ENCODE data around the gene PRR19. TPM values are rescaled to one million over a fixed set of nuclear protein-coding genes. Genes with fewer than 3 reads are reported as not detected.

The PRR19 gene
- total and polyA plus RNA-seq, 10 of the 15 experiments (the other 5 are each of a cell fraction or from before 2014, with no cell fraction given): 0.09 to 1.7 (median 0.73) TPM; not detected in 1

DNA sequence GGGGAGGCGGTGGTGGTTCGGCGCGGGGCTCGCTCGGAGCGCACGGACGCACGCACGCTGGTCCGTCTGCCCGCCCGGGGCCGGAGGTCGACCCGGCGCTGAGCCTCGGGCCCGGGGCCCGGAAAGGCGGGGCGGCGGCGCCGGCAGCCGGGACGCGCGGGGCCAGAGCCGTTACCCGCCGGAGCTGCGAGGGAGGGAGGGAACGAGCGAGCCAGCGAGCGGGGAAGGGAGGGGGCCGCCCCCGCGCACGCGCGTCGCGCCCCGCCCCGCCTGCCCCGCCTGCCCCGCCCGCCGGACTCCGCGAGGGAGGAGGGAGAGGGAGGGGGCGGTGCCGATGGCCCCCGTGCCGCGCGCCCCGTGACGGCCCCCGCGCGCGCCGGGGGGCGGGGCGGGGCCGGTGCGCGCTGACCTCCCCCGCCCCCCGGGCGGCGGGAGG, 17.8 kb upstream of the PRR19 start (continued):
- TF ChIP-seq NRF1 (conservative IDR thresholded peaks at IDR 0.05; ENCODE audit: low read depth, low read length): peak; percentile 36; the same call in 1 of the 2 replicates
- no peak for TF ChIP-seq ESRRA (IDR thresholded peaks at IDR 0.05; ENCODE audit: low read length)
- TF ChIP-seq IKZF2 (IDR thresholded peaks at IDR 0.05): no peak
- TF ChIP-seq SRF (IDR thresholded peaks at IDR 0.05; ENCODE audit: low read depth in 2 of 2, low read length in 2 of 2): 0 out of 4 replicates have a peak, but pooled peaks of 1 of the 2 experiments have one; percentile 7
- TF ChIP-seq, protein P1, sequence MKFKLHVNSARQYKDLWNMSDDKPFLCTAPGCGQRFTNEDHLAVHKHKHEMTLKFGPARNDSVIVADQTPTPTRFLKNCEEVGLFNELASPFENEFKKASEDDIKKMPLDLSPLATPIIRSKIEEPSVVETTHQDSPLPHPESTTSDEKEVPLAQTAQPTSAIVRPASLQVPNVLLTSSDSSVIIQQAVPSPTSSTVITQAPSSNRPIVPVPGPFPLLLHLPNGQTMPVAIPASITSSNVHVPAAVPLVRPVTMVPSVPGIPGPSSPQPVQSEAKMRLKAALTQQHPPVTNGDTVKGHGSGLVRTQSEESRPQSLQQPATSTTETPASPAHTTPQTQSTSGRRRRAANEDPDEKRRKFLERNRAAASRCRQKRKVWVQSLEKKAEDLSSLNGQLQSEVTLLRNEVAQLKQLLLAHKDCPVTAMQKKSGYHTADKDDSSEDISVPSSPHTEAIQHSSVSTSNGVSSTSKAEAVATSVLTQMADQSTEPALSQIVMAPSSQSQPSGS (IDR thresholded peaks at IDR 0.05; ENCODE audit: low read length): no peak
- TF ChIP-seq BCL11A (IDR thresholded peaks at IDR 0.05; ENCODE audit: low read depth, low read length): no peak
- TF ChIP-seq JUND (IDR thresholded peaks at IDR 0.05; ENCODE audit: low read depth, low read length): no peak
- TF ChIP-seq HDAC2 (IDR thresholded peaks at IDR 0.05): no peak
- no peak for TF ChIP-seq KLF5 (IDR thresholded peaks at IDR 0.05; ENCODE audit: partially characterized antibody)
- TF ChIP-seq MTA2 (IDR thresholded peaks at IDR 0.05; ENCODE audit: low read depth): no peak
- no peak for TF ChIP-seq MTA3 (IDR thresholded peaks at IDR 0.05; ENCODE audit: borderline replicate concordance, low read length)
- TF ChIP-seq NR2C1 (IDR thresholded peaks at IDR 0.05): no peak
- TF ChIP-seq BACH1 (IDR thresholded peaks at IDR 0.05; ENCODE audit: borderline replicate concordance): peak; percentile 88
- TF ChIP-seq, protein P2, sequence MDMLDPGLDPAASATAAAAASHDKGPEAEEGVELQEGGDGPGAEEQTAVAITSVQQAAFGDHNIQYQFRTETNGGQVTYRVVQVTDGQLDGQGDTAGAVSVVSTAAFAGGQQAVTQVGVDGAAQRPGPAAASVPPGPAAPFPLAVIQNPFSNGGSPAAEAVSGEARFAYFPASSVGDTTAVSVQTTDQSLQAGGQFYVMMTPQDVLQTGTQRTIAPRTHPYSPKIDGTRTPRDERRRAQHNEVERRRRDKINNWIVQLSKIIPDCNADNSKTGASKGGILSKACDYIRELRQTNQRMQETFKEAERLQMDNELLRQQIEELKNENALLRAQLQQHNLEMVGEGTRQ (IDR thresholded peaks at IDR 0.05; ENCODE audit: borderline replicate concordance, low read depth, low read length): no peak
- TF ChIP-seq ZSCAN29 (IDR thresholded peaks at IDR 0.05): no peak
- TF ChIP-seq GATAD2B (conservative IDR thresholded peaks at IDR 0.05; ENCODE audit: low read depth): no peak; the same call in 1 of the 2 replicates
- TF ChIP-seq HDGF (IDR thresholded peaks at IDR 0.05): no peak
- no peak for TF ChIP-seq SIX5 (IDR thresholded peaks at IDR 0.05; ENCODE audit: low read depth, low read length, severe bottlenecking)
- peak; percentile 32; the same call in 1 of the 2 replicates for TF ChIP-seq RB1 (IDR thresholded peaks at IDR 0.05; ENCODE audit: borderline replicate concordance)
- TF ChIP-seq ETV6 (conservative IDR thresholded peaks at IDR 0.05 in 1 of 2, IDR thresholded peaks at IDR 0.05 in 1 of 2; ENCODE audit: borderline replicate concordance in 1 of 2, low read depth in 1 of 2): no peak
- TF ChIP-seq, protein P3, sequence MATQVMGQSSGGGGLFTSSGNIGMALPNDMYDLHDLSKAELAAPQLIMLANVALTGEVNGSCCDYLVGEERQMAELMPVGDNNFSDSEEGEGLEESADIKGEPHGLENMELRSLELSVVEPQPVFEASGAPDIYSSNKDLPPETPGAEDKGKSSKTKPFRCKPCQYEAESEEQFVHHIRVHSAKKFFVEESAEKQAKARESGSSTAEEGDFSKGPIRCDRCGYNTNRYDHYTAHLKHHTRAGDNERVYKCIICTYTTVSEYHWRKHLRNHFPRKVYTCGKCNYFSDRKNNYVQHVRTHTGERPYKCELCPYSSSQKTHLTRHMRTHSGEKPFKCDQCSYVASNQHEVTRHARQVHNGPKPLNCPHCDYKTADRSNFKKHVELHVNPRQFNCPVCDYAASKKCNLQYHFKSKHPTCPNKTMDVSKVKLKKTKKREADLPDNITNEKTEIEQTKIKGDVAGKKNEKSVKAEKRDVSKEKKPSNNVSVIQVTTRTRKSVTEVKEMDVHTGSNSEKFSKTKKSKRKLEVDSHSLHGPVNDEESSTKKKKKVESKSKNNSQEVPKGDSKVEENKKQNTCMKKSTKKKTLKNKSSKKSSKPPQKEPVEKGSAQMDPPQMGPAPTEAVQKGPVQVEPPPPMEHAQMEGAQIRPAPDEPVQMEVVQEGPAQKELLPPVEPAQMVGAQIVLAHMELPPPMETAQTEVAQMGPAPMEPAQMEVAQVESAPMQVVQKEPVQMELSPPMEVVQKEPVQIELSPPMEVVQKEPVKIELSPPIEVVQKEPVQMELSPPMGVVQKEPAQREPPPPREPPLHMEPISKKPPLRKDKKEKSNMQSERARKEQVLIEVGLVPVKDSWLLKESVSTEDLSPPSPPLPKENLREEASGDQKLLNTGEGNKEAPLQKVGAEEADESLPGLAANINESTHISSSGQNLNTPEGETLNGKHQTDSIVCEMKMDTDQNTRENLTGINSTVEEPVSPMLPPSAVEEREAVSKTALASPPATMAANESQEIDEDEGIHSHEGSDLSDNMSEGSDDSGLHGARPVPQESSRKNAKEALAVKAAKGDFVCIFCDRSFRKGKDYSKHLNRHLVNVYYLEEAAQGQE (IDR thresholded peaks at IDR 0.05; ENCODE audit: low read depth, low read length): no peak
- TF ChIP-seq LARP7 (IDR thresholded peaks at IDR 0.05): peak; percentile 73
- TF ChIP-seq, protein P4, sequence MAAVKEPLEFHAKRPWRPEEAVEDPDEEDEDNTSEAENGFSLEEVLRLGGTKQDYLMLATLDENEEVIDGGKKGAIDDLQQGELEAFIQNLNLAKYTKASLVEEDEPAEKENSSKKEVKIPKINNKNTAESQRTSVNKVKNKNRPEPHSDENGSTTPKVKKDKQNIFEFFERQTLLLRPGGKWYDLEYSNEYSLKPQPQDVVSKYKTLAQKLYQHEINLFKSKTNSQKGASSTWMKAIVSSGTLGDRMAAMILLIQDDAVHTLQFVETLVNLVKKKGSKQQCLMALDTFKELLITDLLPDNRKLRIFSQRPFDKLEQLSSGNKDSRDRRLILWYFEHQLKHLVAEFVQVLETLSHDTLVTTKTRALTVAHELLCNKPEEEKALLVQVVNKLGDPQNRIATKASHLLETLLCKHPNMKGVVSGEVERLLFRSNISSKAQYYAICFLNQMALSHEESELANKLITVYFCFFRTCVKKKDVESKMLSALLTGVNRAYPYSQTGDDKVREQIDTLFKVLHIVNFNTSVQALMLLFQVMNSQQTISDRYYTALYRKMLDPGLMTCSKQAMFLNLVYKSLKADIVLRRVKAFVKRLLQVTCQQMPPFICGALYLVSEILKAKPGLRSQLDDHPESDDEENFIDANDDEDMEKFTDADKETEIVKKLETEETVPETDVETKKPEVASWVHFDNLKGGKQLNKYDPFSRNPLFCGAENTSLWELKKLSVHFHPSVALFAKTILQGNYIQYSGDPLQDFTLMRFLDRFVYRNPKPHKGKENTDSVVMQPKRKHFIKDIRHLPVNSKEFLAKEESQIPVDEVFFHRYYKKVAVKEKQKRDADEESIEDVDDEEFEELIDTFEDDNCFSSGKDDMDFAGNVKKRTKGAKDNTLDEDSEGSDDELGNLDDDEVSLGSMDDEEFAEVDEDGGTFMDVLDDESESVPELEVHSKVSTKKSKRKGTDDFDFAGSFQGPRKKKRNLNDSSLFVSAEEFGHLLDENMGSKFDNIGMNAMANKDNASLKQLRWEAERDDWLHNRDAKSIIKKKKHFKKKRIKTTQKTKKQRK (IDR thresholded peaks at IDR 0.05; ENCODE audit: low read depth, low read length): no peak

All from GM12878 (cell line).